H9 (cell line): Measurements from ENCODE around the gene KCTD7. TPM values are rescaled to one million over a fixed set of nuclear protein-coding genes. Genes with fewer than 3 reads are reported as not detected.
"Not testable (repeated sequence)": the region's sequence is repeated elsewhere in the genome, so short reads cannot be mapped to it uniquely, and the experiment has no call there.

Experiments used
- DNase-seq: peaks from one replicate; pipeline ENCODE4 v3.0.0-alpha.2; 2017
- H2AFZ ChIP-seq: one replicate; pipeline ENCODE4 v1.6.1; 2013; ENCODE audit warnings: mild to moderate bottlenecking, low read length, control low read depth, moderate library complexity
- H2AK5ac ChIP-seq: 2 replicates; pipeline ENCODE4 v1.6.1; 2013; ENCODE audit warnings: low read length, control low read depth, mixed read lengths; ENCODE audit not compliant: insufficient read length
- H2BK120ac ChIP-seq: one replicate; pipeline ENCODE4 v1.6.1; 2013; ENCODE audit warnings: low read depth, mild to moderate bottlenecking, low read length, control low read depth, inconsistent platforms; ENCODE audit not compliant: poor library complexity, severe bottlenecking
- H2BK12ac ChIP-seq: 2 replicates; pipeline ENCODE4 v1.6.1; 2013; ENCODE audit warnings: low read length, control low read depth, mixed read lengths, low read depth; ENCODE audit not compliant: insufficient read length
- H2BK15ac ChIP-seq: 2 replicates; pipeline ENCODE4 v1.6.1; 2013; ENCODE audit warnings: low read depth, low read length, control low read depth
- H2BK20ac ChIP-seq: one replicate; pipeline ENCODE4 v1.6.1; 2013; ENCODE audit warnings: low read depth, mild to moderate bottlenecking, low read length, control low read depth, inconsistent platforms; ENCODE audit not compliant: poor library complexity, severe bottlenecking
- H2BK5ac ChIP-seq: 2 replicates; pipeline ENCODE4 v1.6.1; 2013; ENCODE audit warnings: low read length, control low read depth, mixed read lengths; ENCODE audit not compliant: insufficient read length
- H3K14ac ChIP-seq: 2 replicates; pipeline ENCODE4 v1.6.1; 2013; ENCODE audit warnings: low read length, control low read depth; ENCODE audit not compliant: insufficient read depth
- H3K18ac ChIP-seq: 2 replicates; pipeline ENCODE4 v1.6.1; 2013; ENCODE audit warnings: low read depth, mild to moderate bottlenecking, mixed read lengths, low read length, control low read depth; ENCODE audit not compliant: insufficient read length
- H3K23ac ChIP-seq: 2 replicates; pipeline ENCODE4 v1.6.1; 2013; ENCODE audit warnings: low read length, control low read depth, mixed read lengths, low read depth; ENCODE audit not compliant: insufficient read length
- H3K23me2 ChIP-seq: 2 replicates; pipeline ENCODE4 v1.6.1; 2013; ENCODE audit warnings: low read depth, mild to moderate bottlenecking, mixed read lengths, low read length, control low read depth; ENCODE audit not compliant: insufficient read length, poor library complexity, severe bottlenecking
- H3K27ac ChIP-seq: 2 replicates; pipeline ENCODE4 v1.5.1; 2013; ENCODE audit warnings: low read length, control low read depth, mixed read lengths, low read depth; ENCODE audit not compliant: insufficient read length
- H3K27me3 ChIP-seq: 2 replicates; pipeline ENCODE4 v1.6.1; 2013; ENCODE audit warnings: low read length, control low read depth, inconsistent platforms; ENCODE audit not compliant: insufficient read depth
- H3K4ac ChIP-seq: 2 replicates; pipeline ENCODE4 v1.6.1; 2013; ENCODE audit warnings: low read depth, mild to moderate bottlenecking, control low read depth, inconsistent platforms, low read length, moderate library complexity
- H3K4me1 ChIP-seq: 2 replicates; pipeline ENCODE4 v1.6.1; 2013; ENCODE audit warnings: low read length, control low read depth, inconsistent platforms; ENCODE audit not compliant: insufficient read depth
- H3K4me2 ChIP-seq: 2 replicates; pipeline ENCODE4 v1.6.1; 2013; ENCODE audit warnings: low read length, control low read depth, mixed read lengths; ENCODE audit not compliant: insufficient read length, insufficient read depth
- H3K56ac ChIP-seq: 2 replicates; pipeline ENCODE4 v1.6.1; 2013; ENCODE audit warnings: low read depth, mild to moderate bottlenecking, mixed read lengths, low read length, control low read depth; ENCODE audit not compliant: insufficient read length
- H3K79me1 ChIP-seq: 2 replicates; pipeline ENCODE4 v1.6.1; 2013; ENCODE audit warnings: low read depth, mild to moderate bottlenecking, moderate library complexity, low read length, control low read depth, inconsistent platforms; ENCODE audit not compliant: insufficient read depth, poor library complexity, severe bottlenecking
- H3K79me2 ChIP-seq: 2 replicates; pipeline ENCODE4 v1.6.1; 2013; ENCODE audit warnings: low read length, control low read depth, inconsistent platforms; ENCODE audit not compliant: insufficient read depth
- H3K9ac ChIP-seq: 2 replicates; pipeline ENCODE4 v1.6.1; 2013; ENCODE audit warnings: low read length, control low read depth, mixed read lengths; ENCODE audit not compliant: insufficient read length; ENCODE audit errors: extremely low read depth
- H3K9me3 ChIP-seq: one replicate; pipeline ENCODE4 v1.6.1; 2013; ENCODE audit warnings: low read depth, low read length, inconsistent platforms; ENCODE audit not compliant: control insufficient read depth
- H3T11ph ChIP-seq: one replicate; pipeline ENCODE4 v1.6.1; 2013; ENCODE audit warnings: mild to moderate bottlenecking, low read length, control low read depth, inconsistent platforms
- H4K20me1 ChIP-seq: one replicate; pipeline ENCODE4 v1.6.1; 2013; ENCODE audit not compliant: control insufficient read depth, insufficient read length, insufficient read depth
- H4K5ac ChIP-seq: 2 replicates; pipeline ENCODE4 v1.6.1; 2013; ENCODE audit warnings: low read depth, mild to moderate bottlenecking, mixed read lengths, low read length, control low read depth; ENCODE audit not compliant: insufficient read length
- H4K8ac ChIP-seq: replicated peaks from 2 replicates; pipeline ENCODE4 v1.6.1; 2013; ENCODE audit warnings: low read length, control low read depth, mixed read lengths, low read depth; ENCODE audit not compliant: insufficient read length
- H4K91ac ChIP-seq: 2 replicates; pipeline ENCODE4 v1.6.1; 2013; ENCODE audit warnings: low read depth, mild to moderate bottlenecking, moderate library complexity, mixed read lengths, low read length, control low read depth; ENCODE audit not compliant: insufficient read length
- H3K27ac Mint-ChIP-seq, 3 experiments: 2 replicates in 2 of 3; 3 replicates in 1 of 3; pipeline ENCODE4 v1.8.0; 2020 to 2021; ENCODE audit warnings: mixed read lengths in 3 of 3, mild to moderate bottlenecking in 1 of 3, moderate library complexity in 1 of 3
- H3K27me3 Mint-ChIP-seq: 2 replicates; pipeline ENCODE4 v1.8.0; 2021; ENCODE audit warnings: low read depth, mild to moderate bottlenecking, moderate library complexity, mixed read lengths
- H3K36me3 Mint-ChIP-seq, 3 experiments: 2 replicates in 2 of 3; 3 replicates in 1 of 3; pipeline ENCODE4 v1.8.0; 2020 to 2021; ENCODE audit warnings: low read depth in 3 of 3, mixed read lengths in 3 of 3; ENCODE audit not compliant: insufficient read depth in 1 of 3
- H3K4me1 Mint-ChIP-seq, 2 experiments: 2 replicates each; pipeline ENCODE4 v1.8.0; 2020; ENCODE audit warnings: mixed read lengths in 2 of 2
- H3K4me3 Mint-ChIP-seq, 2 experiments: 2 replicates in 1 of 2; 3 replicates in 1 of 2; pipeline ENCODE4 v1.8.0; 2020 to 2021; ENCODE audit warnings: mild to moderate bottlenecking in 2 of 2, mixed read lengths in 2 of 2, moderate library complexity in 1 of 2
- H3K9me3 Mint-ChIP-seq, 2 experiments: 2 replicates in 1 of 2; 3 replicates in 1 of 2; pipeline ENCODE4 v1.8.0; 2020; ENCODE audit warnings: mild to moderate bottlenecking in 2 of 2, mixed read lengths in 2 of 2, moderate library complexity in 1 of 2
- WGBS: extraction: QIAGEN DNeasy Blood & Tissue Kit; methylation state at CpG from one replicate; pipeline ENCODE4 v1.1.7; 2013; ENCODE audit warnings: missing lambda C conversion rate, low lambda C conversion rate, mixed read lengths; ENCODE audit not compliant: insufficient read length; ENCODE audit errors: extremely low coverage; 5-methylcytosine and 5-hydroxymethylcytosine counted together
- total RNA-seq: library from RNA; stranded (reverse); gene quantifications from 2 replicates; pipeline ENCODE4 v1.2.1, GENCODE V29; 2021
- TF ChIP-seq, protein P1 (sequence below): fragments of 200-600 bp; sonication (generic); conservative IDR thresholded peaks from 3 replicates; pipeline ENCODE4 v1.8.0; 2021; ENCODE audit warnings: antibody characterized with exemption, mild to moderate bottlenecking

KCTD7 gene
- total RNA-seq, 1 experiment from 2014 or later: 8.9 TPM

DNA sequence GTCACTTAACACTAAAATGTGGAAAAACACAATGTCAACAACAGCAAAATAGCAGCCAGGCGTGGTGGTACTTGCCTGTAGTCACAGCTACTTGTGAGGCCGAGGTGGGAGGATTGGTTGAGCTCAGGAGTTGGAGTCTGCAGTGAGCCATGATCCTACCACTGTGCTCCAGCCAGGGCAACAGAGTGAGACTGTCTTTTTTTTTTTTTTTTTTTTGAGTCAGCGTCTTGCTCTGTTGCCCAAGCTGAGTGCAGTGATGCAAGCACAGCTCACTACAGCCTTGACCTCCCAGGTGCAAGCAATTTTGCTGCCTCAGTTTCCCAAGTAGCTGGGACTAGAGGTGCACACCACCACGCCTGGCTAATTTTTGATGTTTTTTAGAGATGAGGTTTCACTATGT is 6.1 kb downstream of the KCTD7 start:
- Histone ChIP-seq H2BK5ac (no peak overlapping the region), H4K8ac (no peak overlapping the region), H3K79me1 (no peaks in the 10 kb centered on the region), H3K4me1 (no peaks in the 10 kb centered on the region), H3K18ac (no peak overlapping the region), H3K23ac (no peak overlapping the region), H3K14ac (no peak overlapping the region), H4K20me1 (no peaks in the 10 kb centered on the region), H3K23me2 (no peaks in the 10 kb centered on the region), H2BK12ac (no peak overlapping the region), H3K79me2 (no peaks in the 10 kb centered on the region), H2BK20ac (no peak overlapping the region), H3K9me3 (no peaks in the 10 kb centered on the region), H2AK5ac (no peak overlapping the region), H3K9ac (no peak overlapping the region), H4K91ac (no peak overlapping the region), H3K4me2 (no peak overlapping the region), H2BK120ac (no peak overlapping the region), H3K27me3 (no peaks in the 10 kb centered on the region), H3T11ph (no peak overlapping the region), H3K27ac (no peak overlapping the region), H2BK15ac (no peak overlapping the region), H2AFZ (no peak overlapping the region), H3K4ac (no peak overlapping the region), H4K5ac (no peak overlapping the region), H3K56ac (no peak overlapping the region)
- no peak overlapping the region for H3K4me3 Mint-ChIP-seq
- TF ChIP-seq, protein P1, sequence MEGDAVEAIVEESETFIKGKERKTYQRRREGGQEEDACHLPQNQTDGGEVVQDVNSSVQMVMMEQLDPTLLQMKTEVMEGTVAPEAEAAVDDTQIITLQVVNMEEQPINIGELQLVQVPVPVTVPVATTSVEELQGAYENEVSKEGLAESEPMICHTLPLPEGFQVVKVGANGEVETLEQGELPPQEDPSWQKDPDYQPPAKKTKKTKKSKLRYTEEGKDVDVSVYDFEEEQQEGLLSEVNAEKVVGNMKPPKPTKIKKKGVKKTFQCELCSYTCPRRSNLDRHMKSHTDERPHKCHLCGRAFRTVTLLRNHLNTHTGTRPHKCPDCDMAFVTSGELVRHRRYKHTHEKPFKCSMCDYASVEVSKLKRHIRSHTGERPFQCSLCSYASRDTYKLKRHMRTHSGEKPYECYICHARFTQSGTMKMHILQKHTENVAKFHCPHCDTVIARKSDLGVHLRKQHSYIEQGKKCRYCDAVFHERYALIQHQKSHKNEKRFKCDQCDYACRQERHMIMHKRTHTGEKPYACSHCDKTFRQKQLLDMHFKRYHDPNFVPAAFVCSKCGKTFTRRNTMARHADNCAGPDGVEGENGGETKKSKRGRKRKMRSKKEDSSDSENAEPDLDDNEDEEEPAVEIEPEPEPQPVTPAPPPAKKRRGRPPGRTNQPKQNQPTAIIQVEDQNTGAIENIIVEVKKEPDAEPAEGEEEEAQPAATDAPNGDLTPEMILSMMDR: no peak
- no peaks in the 10 kb centered on the region for H3K27me3 Mint-ChIP-seq
- 0 out of 5 replicates have a peak, but pooled peaks cover 0 to 3% of the 10 kb centered on the region in 2 experiments for H3K9me3 Mint-ChIP-seq
- H3K27ac Mint-ChIP-seq: no peak overlapping the region
- peaks cover 13 to 50% (median 38%) of the 10 kb centered on the region in 3 experiments for H3K36me3 Mint-ChIP-seq
- no CpG with 5 or more reads among the region's 4 CpGs for WGBS
- DNase-seq: no peak
- peaks cover 3 to 4% of the 10 kb centered on the region in 2 experiments; a peak in 3 of 4 replicates for H3K4me1 Mint-ChIP-seq

DNA sequence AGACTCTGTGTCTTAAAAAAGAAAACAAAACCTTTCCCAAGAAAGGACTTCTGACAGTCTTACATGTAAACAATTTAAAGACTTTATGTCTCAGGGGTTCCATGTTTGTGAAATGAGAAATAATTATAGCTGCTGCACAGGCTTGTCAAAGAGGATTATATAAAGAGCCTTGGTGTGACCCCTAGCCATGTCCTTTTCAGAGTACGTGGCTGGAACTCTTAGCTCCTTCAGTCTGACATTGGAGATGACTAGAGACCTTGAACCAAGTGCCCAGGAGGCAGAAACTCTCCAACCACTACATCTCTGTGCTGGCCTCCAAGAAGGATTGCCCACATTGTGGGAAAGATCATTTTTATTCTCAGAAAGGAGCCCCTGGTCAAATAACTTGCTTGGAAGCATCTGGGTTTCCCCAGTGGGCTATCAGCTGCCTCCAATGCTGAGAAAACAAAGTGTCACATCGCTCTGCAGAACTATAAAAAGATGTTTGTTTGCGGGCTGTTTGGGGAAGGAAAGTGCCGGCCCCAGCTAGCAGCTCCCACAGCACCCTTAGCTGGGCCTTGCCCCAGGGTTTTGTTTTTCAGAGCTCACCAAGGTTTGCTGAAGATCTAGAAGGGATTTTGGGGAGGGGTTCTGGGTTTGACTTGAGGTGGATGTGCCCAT is 6.8 kb downstream of the KCTD7 start:
- H3K4me2 ChIP-seq, H2BK12ac ChIP-seq, H3K79me1 ChIP-seq, H3K9me3 ChIP-seq, H2BK120ac ChIP-seq, H3K4me1 Mint-ChIP-seq, H3K27ac Mint-ChIP-seq, H3K4me1 ChIP-seq, H3K18ac ChIP-seq, H3K4me3 Mint-ChIP-seq, H4K20me1 ChIP-seq, H2BK5ac ChIP-seq, H2BK15ac ChIP-seq, H3K27ac ChIP-seq, H2BK20ac ChIP-seq, H3K27me3 Mint-ChIP-seq, H3K56ac ChIP-seq, H3K9ac ChIP-seq, H3K27me3 ChIP-seq, H3K9me3 Mint-ChIP-seq, H3K23ac ChIP-seq, H4K91ac ChIP-seq, H4K5ac ChIP-seq, DNase-seq, H4K8ac ChIP-seq, H2AFZ ChIP-seq, H3K79me2 ChIP-seq, H3T11ph ChIP-seq, H3K14ac ChIP-seq, H3K23me2 ChIP-seq, H3K4ac ChIP-seq, H2AK5ac ChIP-seq: not testable (repeated sequence)
- peaks cover 12 to 53% (median 38%) of the 10 kb centered on the region in 3 experiments for H3K36me3 Mint-ChIP-seq
- no CpG with 5 or more reads among the region's 4 CpGs for WGBS
